ENCODE results near the gene PTN.
"Not testable (repeated sequence)": the region's sequence is repeated elsewhere in the genome, so short reads cannot be mapped to it uniquely, and the experiment has no call there.

The PTN gene

GRCh38 chr7:137283153-137283552, 60.4 kb downstream of the PTN start:
- POLR2A ChIA-PET = no interaction called here
- CTCF ChIA-PET = no interaction called here
- no peak for TF ChIP-seq CTCF (IDR thresholded peaks at IDR 0.05; ENCODE audit: control extremely low read depth, extremely low read depth, low read depth, missing control alignments)
- DNase-seq (ENCODE audit: extremely low spot score) = no peak

GRCh38 chr7:137282043-137282442, 61.5 kb downstream of the PTN start:
- TF ChIP-seq CTCF (IDR thresholded peaks at IDR 0.05; ENCODE audit: control extremely low read depth, extremely low read depth, low read depth, missing control alignments) = no peak
- ChIA-PET POLR2A (no interaction called here), CTCF (interaction anchor here (1.0 to 2.0 kb wide), 3 partner anchors 10 to 16 kb away, joined by 3 to 6 read pairs (median 4); no protein-coding TSS in a partner anchor)
- DNase-seq (ENCODE audit: extremely low spot score) = no peak

- no peak for TF ChIP-seq CTCF (IDR thresholded peaks at IDR 0.05; ENCODE audit: control extremely low read depth, extremely low read depth, low read depth, missing control alignments)
- no peak for DNase-seq (ENCODE audit: extremely low spot score)
- POLR2A ChIA-PET = no interaction called here
- CTCF ChIA-PET = interaction anchor here (0.8 kb wide), 1 partner anchor 18 kb away, joined by 3 read pairs; no protein-coding TSS in a partner anchor
Measured at GRCh38 chr7:137276189-137276588, 67.3 kb downstream of the PTN start.

DNA sequence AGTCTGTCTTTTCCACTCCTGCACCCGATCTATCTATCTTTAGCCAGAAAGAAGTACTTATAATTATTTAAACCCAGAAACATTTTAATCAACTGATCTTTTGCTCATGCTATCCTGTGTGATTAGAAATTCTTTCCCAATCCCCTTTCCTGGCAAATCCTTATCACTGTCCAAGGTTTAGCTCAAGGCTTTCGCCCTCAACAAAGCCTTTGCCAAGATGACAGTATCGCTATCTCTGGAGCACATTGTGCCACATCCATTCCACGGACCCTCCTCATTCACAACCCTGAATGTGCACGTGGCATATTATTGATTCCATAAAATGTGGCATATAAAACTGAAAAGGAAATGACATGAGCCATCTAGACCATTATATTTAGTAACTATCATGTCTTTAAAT, 71.3 kb downstream of the PTN start:
- TF ChIP-seq CTCF (IDR thresholded peaks at IDR 0.05; ENCODE audit: control extremely low read depth, extremely low read depth, low read depth, missing control alignments) = no peak
- ChIA-PET CTCF (interaction anchor here (1.2 to 1.6 kb wide), 3 partner anchors 9 to 19 kb away, joined by 3 to 4 read pairs (median 3); no protein-coding TSS in a partner anchor), POLR2A (no interaction called here)
- no peak for DNase-seq (ENCODE audit: extremely low spot score)

GRCh38 chr7:137269240-137269639, 74.3 kb downstream of the PTN start:
- ChIA-PET CTCF (interaction anchor here (1.0 kb wide), 1 partner anchor 16 kb away, joined by 3 read pairs; no protein-coding TSS in a partner anchor), POLR2A (no interaction called here)
- no peak for TF ChIP-seq CTCF (IDR thresholded peaks at IDR 0.05; ENCODE audit: control extremely low read depth, extremely low read depth, low read depth, missing control alignments)
- no peak for DNase-seq (ENCODE audit: extremely low spot score)

DNA sequence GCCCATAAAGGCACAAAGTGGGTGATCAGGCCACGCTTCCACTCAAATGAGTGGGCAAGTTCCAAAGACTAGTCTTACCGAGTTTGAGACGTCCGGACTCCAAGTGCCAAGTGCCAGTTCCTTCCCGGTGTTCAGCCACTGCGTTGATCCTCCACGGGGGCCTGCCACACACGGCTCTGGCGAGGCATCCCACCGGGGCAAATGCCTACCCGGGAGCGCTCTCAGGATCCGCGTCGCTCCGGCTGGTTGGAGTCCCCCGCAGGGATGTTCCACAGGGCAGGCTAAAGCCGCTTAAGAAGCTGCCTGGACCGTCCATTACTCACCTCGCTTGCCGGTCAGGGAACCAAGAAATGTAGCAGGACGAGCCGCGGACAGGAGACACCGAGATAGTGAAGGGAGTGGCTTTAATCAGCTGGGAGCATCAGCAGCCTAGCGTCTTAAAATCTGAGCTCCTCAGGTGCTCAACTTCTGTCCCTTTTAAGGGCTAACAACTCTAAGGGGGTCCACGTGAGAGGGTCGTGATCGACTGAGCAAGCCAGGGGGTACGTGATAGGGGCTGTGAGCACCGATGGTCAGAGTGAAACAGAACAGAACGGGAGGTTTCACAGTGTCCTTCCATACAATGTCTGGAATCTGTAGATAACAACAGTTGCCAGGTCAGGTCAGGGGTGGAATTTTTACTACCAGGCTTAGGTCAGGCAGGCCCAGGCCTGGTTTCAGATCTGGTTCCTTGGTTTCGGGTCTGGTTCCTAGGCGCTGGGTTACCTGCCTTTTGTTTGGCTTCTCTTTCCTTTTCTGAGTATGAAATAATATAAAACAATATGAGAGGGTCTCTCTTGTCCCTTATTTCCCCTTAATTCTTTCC, 75.3 kb downstream of the PTN start:
- CTCF ChIA-PET; DNase-seq (ENCODE audit: extremely low spot score); POLR2A ChIA-PET: not testable (repeated sequence)

DNA sequence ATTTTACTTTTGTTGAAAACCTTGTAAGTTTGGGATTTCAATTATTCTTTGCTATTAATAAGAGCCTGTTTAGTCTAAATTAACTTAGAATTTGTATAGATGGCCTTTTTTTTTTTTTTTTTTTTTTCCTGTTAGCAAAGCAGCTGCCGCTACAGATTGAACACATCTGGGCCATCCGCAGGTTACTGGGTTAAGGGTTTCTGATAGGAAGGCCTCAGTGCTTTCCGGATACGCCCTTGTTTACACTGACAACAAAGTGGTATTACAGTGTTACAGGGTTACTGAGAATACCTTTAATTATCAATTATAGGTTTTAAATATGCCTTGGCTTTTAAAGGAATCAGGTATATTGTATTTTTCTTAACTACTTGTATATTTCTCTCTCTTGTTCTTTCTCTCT, 76.8 kb downstream of the PTN start:
- TF ChIP-seq CTCF (IDR thresholded peaks at IDR 0.05; ENCODE audit: control extremely low read depth, extremely low read depth, low read depth, missing control alignments) = no peak
- CTCF ChIA-PET = no interaction called here
- POLR2A ChIA-PET = no interaction called here
- no peak for DNase-seq (ENCODE audit: extremely low spot score)

DNA sequence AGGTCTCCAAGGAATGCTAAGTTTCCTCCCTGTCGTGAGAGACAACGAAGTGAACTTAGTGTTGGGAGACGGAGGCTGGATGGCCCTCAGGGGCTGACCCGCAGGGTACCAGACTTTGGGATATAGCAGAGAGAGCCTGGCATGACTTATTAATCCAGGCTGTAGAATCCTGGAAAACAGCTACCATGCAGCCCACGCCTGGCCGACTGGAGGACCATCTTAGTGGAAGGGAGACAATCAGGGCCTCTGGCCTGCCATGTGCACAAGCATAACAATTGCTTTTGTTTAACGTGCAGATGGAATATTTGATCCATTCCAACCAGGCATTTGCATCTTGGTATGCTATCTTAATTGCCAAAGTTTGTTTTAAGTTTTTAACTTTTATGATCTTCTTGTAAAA, 78.1 kb downstream of the PTN start:
- CTCF ChIA-PET; POLR2A ChIA-PET; DNase-seq (ENCODE audit: extremely low spot score): not testable (repeated sequence)

Data from GM10248 (cell line).